Posterior vena cava (tissue), 2 donors: ENCODE measurements around the gene IFFO2. TPM values are rescaled to one million over a fixed set of nuclear protein-coding genes. Genes with fewer than 3 reads are reported as not detected.

Experiments
- DNase-seq: peaks from one replicate; pipeline ENCODE4 v3.0.0-alpha.2; 2020; ENCODE audit warnings: low spot score
- intact Hi-C, 2 donors: fragments of 100-400 bp; cut with DNase I; formaldehyde crosslinking; loops; one replicate each; pipeline versions ENCODE4 v1.14.1 to v1.14.2; 2022 to 2023
- long read RNA-seq, 2 donors: library from polyadenylated mRNA; unstranded; transcript quantifications; one replicate each; pipeline ENCODE4 v2.0.0, GENCODE V29; 2020 to 2021
- total RNA-seq, 2 donors: library from RNA; stranded (reverse); fragmentation: NEBNext Ultra II Directional; extraction: Animal tissue kit (Norgen Biotek cat#: 25700); gene quantifications; one replicate each; pipeline ENCODE4 v1.2.1, GENCODE V29; 2021
- donor health status: DM: yes; HTN: yes; CAD: no.
- donor health status: DM: yes; HTN: yes; CAD: no.

IFFO2 gene
- 10 to 100 TPM; 12.1 to 12.2 TPM for total RNA-seq
- long read RNA-seq, donor 1, partial matches to known transcripts = 0 of 4 reads
- long read RNA-seq, donor 1, other reads (novel, unspliced or antisense) = 4 of 4 reads
- long read RNA-seq, donor 2, partial matches to known transcripts = 0 of 1 reads
- long read RNA-seq, donor 2, other reads (novel, unspliced or antisense) = 1 of 1 reads

DNA sequence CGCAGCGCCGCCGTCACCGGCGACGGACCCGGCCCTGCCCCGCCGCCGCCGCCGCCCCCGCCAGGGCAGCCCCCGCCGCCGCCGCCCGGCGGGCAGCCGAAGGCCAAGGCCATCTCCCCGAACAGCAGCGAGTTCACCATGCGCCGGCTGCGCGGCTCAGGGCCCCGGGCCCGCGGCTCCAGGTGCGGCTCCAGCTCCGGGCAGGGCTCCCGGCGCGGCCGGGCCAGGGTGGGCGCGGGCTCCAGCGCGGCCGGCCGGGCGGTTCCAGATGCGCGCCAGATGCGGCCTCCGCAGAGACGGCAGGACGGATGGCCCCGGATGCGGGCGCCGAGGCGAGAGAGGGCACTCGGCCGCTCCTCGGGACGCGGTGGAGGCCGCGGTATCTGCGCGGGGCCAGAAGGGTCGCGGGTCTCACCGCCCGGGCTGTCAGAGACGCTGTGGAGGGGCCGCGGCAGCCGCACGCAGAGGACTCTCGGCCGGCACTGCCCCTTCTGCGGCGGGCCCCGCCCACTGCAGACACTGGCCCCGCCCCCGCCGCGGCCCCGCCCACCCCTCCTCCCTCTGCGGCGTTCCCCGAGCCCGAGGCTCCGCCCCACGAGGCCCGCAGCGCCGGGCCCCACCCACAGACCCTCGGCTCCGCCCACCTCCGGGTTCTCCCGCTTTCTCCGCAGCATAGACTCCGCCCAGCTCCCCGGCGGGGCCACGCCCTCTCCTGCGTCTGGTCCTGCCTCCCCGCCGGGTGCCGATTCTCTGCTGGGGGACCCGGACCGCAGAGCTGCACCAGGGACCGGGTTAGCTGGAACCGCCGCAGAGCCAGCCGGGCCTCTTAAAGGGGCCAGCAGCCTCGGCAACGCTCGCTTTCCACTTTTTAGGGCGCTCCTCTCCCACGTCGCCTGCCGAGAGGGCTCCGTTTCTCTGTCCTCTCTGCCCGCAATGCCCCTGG lies at the start of gene IFFO2:
Gene IFFO2 (minus strand): TSS at position 484 of the 943 bp plus-strand sequence. CDS start 344 bp downstream, at position 140.
- DNase-seq = peak; percentile 99
- intact Hi-C loops = loop anchor here in 1 of 2 donors (5.0 kb wide), 2 partner anchors 34 to 1636 kb away; no protein-coding TSS in a partner anchor

DNA sequence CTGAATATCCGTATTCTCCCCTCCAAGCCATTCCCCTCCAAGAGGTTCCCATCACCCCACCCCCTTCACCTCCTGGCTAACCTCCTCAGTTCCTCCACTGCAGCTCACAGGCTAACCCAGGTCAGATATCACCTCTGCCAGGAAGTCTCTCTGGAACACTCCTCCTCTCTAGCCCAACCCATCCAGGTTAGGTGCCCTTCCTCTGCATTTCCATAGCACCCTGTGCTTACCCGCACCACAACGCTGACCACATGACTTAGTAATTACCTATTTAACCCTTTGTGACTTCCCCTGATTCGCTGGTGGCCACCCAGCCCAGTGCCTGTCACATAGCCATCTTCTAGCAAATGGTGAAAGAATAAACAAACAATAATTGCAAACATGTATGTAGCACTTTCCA lies 49.5 kb upstream of the IFFO2 start:
- intact Hi-C loops = no loop called here
- no peak for DNase-seq

DNA sequence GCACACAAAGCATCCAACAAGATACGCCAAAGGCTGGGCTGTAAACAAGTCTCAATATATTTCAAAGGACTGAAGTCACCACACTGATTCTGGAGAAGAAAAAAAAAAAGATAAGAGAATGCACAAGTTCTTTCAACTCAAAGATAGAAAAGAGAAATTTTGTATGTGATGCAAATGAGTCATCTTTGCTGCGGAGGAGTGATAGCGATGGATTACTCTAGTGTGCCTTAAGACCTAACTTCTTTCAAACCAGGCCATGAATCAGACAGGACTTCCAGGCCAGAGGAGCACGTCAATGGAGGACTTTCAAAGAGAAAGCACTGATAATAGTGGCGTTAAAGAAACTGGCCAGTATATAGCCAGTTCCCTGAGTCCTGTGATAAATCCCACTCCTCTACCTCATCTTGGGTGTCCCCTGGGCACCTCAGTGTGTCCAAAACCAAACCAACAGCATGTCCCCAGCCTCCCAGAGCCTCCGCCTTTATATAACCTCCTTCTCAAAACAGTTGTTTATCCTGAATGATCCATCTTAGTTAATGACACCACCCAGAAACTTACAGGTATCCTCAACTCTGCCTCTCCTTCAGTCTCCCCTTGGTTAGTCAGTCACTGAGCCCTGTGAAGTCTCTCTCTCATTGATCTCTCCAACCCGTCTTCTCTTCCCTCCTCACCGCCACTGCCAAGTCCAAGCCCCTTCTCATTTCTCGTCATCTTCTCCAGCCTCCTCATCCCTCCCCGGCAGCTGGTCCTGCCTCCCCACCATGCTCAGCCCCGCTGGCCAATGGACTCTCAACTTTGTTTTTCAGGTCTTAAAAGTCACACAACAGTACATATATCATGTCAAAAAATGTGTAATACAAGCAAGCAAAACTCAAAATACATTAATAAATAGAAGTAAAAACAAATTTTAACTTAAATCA lies 47.2 kb upstream of the IFFO2 start:
- intact Hi-C loops = no loop called here
- no peak for DNase-seq

DNA sequence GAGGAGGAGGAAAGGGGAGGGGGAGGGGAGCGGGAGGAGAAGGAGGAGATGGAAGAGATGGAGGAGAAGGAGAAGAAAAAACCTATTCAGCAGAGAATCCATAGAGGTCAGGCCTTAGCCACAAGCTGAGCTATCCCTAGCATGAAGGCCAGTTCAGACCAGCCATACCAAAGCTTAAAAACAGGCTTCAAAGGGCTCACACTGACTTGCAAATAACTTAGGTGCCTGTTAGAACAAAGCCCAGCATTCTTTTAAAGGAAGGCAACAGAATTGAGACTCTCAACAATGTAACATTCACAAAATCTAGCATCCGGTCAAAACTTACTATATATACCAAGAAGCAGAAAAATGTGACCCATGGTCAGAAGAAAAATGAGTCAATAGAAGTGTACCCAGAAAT lies 43.6 kb upstream of the IFFO2 start:
- no peak for DNase-seq
- intact Hi-C loops = no loop called here

DNA sequence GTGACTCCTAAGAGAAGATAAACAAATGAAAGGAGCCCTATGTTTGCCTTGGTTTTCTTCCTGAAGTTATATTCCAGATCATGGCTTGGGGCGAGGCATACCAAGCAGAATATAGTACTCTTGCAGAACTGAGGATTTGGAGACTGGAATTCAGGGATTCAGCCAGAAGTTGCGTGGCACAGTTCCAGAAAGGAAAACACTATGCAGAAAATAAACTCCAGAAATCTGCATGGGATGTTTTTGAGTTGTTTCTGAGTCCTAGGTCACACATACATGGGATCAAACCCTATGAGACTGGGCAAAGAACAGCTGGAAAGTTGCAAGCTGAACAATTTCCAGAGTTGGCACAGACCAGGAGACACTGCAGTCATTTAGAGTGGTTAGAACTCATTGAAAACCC lies 42.9 kb upstream of the IFFO2 start:
- intact Hi-C loops = no loop called here
- DNase-seq = no peak

DNA sequence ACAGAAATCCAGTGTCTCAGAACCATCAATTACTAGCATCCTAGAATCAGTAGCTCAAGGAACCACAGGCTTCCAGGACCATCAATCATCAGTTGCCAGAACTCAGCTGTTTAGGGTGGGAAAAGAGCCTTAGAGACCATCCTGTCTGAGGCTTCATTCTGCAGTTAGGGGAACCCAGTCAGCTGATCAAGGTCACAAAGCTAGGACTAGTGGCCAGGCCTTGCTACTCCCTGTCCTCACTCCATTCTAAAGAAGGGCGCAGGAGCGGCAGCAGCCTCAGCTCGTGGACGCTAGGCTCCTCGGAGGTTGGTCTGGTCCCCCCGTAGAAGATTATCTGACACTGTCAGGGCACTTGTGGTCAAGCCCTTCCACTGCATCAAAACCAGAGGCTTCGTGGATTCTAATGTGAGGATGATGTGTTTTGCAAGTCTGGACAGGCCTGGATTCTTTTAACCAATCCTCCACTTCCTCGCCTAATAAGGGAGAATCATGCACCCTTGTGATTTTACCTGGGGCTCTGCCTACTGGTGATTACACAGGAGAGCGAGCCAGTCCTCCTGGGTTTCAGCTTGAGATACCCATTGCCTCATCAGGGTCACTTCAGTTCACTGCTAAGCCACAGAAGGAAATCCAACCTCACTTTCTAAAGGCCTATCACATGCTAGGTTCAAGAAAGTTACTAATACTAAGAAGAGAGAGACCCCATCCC lies 41.7 kb upstream of the IFFO2 start:
- intact Hi-C loops = no loop called here

DNA sequence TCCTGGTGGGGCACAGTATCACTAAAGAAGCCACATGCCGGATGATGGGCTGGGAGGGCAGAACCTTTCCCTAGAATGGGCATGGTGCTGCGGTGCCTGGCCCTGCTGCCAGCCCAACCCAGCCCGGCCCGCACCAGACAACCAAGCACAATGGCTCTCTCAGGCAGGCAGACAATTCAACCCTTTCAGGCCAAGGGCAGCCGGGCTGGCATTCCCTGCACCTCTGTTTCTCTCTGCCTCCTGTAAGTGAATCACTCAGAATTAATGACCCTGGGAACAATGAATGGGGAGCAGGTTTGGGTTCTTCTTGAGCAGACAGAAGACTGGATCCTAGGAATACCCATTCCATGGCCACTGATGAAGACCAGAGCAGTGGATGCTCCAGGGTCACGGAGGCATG lies 41.0 kb upstream of the IFFO2 start:
- DNase-seq = no peak
- intact Hi-C loops = no loop called here

More for the DNA sequence above, 41.7 kb upstream of the IFFO2 start:
- DNase-seq = no peak

DNA sequence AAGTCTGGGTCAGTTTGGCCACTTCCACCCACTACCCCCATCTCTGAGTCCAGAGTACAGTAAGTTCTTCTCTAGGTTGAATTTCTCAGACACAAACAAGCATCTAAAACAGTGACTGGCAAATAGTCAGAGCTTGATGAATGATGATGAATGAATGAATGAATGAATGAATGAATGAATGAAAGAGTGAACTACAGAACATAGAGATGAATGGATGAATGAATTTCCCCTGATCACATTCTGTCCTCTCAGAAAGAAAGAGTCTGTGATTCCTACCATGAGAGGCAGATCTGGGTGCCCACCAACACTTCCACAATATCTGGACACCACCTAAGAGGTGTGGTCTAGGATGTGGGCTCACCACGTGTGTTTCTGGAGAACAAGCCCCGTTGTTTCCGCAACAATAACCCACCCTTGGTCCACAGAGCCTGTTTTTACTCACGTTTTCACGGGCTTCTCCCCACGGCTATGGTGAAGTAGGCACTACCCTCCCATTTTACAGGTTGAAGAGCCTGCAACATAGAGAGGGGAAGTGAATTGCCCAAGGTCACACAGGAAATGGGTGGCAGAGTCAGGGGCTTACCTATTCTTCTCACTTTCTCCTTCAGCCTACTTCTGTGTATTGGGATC lies 40.2 kb upstream of the IFFO2 start:
- intact Hi-C loops = no loop called here
- no peak for DNase-seq

DNA sequence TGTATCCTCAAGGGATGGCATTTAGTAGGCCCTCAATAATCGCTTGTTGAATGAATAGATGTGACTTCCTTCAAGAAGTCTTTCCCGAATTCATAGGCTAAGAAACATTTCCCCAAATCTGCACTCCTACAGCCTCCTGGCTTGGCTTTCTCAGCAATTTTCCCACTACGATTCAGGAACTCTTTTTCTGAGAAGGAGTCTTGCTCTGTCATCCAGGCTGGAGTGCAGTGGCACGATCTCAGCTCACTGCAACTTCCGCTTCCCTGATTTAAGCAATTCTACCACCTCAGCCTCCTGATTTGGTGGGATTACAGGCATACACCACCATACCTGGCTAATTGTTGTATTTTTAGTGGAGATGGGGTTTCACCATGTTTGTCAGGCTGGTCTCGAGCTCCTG lies 37.9 kb upstream of the IFFO2 start:
- intact Hi-C loops = no loop called here
- DNase-seq = no peak

DNA sequence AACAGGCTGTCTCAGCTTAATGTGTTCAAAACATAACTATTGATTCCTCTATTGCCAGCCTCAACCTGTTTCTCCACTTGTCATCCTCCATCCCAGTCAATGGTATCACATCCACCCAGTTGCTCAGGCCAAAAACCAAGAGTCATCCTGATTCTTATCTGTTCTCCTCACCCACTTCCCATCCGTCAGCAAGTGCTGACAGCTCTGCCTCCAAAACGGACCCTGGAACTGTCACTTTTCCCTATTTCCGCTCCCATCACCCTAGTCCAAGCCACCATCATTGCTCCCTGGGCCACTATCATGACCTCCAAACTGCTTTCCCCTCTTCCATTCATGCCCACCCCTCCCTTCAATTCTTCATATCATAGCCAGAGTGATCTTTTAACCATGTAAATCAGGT lies 36.2 kb upstream of the IFFO2 start:
- intact Hi-C loops = no loop called here
- no peak for DNase-seq

DNA sequence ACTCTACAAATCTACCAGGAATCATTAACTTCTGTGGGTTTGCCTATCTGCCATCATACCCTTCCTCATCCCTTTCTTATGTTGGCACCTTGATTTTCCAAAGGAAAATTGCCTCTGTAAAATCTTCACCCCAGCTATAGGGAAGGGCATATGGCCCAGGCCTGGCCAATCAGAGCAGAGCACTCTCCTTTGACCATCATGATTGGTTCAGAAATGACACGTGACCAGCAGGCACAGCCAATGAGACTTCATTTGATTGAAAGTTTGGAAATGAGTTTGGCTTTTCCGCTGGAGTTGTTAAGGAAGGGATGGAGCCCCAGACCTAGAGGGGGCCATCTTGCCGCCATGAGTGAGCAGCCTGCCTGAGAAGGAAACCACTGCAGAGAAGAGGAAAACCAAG lies 35.1 kb upstream of the IFFO2 start:
- DNase-seq = no peak
- intact Hi-C loops = no loop called here

DNA sequence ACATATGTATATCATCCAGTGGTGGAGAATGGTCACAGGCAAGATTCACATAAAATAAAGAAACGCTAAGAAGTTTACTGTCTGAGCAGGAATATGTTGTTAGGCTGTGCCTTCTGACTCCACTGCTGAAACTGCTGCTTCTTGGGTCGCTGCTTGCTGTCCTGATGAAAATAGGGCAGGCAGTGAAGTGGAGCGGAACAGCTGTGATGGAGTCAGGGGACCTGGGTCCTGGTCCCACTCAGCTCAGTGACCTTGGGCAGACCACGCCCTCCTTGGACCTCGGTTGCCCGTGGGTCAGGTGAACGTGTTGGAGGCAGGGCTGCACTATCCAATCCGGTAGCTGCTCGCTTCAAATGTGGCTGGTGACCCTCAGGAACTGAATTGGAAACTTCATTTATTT lies 33.4 kb upstream of the IFFO2 start:
- intact Hi-C loops = no loop called here
- DNase-seq = no peak

DNA sequence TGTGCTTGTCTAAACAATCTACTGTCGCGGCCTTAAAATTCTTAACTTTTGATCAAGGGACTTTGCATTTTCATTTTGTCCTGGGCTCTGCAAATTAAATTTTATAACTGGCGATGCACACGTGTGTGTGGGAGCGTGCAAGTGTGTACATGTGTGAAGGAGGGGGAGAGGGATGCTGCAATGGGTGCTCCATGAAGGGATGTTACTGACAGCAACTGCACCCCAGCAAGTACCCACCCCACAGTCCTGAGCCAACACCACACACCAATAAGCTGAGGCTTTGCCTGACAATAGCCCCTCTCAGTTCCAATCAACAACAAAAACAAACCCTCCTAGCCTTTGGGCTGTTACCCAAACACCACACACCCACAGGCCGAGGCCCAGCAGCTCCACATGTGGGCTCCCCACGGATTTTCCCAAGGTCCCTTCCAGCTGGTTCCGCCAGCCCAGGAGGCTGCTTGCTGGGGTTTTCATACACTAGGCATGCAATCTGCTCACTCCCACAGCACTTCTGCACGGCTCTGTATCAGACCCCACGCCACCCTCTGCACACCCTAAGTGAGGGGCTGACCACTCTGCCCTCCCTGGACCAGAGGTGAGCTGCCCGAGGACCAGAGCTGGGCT lies 32.8 kb upstream of the IFFO2 start:
- no peak for DNase-seq
- intact Hi-C loops = no loop called here

DNA sequence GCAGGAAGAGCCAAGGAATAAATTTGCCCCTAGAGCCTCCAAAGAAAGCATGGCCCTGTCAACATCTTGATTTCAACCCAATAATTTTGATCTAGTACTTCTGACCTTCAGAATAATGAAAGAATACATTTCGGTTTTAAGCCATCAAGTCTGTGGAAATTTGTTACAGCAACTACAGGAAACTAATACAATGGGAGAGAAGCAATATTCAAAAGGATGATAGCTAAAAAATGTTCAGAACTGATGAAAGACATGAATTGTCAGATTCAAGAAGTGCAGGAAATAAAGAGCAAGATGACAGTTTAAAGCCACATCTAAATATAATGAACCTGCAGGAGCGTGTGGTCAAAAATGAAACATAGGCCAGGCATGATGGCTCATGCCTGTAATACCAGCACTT lies 24.8 kb upstream of the IFFO2 start:
- DNase-seq = no peak
- intact Hi-C loops = no loop called here

DNA sequence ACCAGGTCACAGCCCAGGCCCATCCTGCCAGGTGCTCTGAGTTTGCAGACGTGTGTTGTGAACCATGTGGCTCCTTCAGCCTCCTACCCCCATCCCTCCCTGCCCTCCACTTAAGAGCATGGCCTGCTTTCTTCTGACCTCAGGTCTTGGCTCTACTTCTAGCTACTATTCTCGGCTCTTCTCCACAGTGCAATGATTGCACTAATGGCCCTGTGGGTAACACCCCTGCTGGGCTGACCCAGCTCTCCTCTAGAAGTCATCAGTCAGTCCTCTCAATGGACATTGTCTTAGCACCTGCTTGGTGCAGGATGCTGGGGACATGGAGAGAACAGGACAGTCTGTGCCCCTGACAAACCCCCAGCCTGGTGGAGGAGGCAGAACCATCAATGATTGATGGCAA lies 22.2 kb upstream of the IFFO2 start:
- intact Hi-C loops = no loop called here
- DNase-seq = no peak

DNA sequence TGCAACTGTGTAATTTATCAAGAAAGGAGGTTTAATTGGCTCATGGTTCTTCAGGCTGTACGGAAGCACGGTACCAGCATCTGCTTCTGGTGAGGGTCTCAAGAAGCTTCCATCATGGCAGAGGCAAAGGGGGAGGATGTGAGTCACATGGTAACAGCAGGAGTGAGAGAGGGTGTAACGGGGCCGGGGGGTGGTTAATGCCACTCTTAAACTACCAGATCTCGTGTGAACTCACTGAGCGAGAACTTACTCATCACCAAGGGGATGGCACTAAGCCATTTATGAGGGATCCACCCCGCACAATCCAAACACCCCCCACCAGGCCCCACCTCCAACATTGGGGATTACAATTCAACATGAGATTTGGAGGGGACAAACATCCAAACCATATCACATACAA lies 21.0 kb upstream of the IFFO2 start:
- intact Hi-C loops = no loop called here
- DNase-seq = no peak

DNA sequence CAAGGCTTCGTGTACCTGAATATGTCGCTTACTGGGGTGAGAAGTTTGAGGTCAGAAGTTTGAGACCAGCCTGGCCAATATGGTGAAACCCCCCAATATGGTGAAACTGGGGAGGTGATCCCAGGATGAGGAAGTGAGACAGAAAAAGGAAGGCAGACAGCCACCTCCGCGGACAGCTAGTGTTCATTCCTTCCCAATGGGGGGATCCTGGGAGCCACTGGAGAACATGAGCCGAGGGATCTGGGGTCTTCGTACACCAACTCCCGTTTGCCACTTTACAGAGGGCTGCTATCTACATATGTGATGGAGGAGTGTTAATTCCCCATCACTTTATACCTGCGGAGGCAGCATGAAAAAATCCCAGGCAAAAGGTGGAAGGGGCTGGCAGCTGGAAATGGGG lies 19.6 kb upstream of the IFFO2 start:
- intact Hi-C loops = no loop called here
- no peak for DNase-seq

DNA sequence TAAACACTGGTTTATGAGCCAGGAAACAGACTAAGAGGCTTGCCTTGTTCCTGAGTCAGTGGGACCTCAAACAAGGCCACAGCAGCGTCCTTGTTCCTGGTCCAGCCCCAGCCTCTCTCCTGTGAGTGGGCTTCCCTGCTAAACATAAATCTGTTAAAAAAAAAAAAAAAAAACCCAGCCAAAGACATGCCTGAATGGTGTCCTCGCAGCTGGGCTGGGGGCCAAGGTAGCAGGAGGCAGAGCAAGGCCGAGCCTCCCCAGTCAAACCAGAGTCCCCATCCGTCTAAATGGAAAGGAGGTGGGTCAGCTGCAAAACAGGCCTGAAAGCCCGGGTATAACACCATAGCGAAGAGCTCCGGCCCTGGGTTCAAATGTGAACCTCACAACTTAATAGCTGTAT lies 18.1 kb upstream of the IFFO2 start:
- intact Hi-C loops = loop anchor here in 1 of 2 donors (5.0 kb wide), 2 partner anchors 327 to 683 kb away; no protein-coding TSS in a partner anchor
- DNase-seq = no peak
